ENCODE measurements around the gene TCP11L1.
"Not testable (repeated sequence)": the region's sequence is repeated elsewhere in the genome, so short reads cannot be mapped to it uniquely, and the experiment has no call there.

DNA sequence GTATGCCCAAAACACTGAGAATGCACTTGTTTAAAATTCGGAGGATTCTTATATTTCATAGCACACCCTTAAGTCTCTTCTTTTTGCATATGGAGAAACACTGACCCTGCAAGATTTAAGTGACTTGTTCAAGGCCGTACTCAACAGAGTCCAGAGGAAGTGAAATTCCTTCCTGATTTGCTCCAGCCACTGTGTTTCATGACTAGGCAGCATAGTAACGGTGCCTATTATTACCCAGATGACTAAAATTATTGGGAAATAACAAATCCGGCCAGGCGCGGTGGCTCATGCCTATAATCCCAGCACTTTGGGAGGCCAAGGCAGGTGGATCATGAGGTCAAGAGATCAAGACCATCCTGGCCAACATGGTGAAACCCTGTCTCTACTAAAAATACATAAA is 9.3 kb downstream of the TCP11L1 start:
- not testable (repeated sequence) for TF ChIP-seq CTCF (IDR thresholded peaks at IDR 0.05 in 4 of 5, conservative IDR thresholded peaks at IDR 0.05 in 1 of 5); POLR2A (IDR thresholded peaks at IDR 0.05)
